ENCODE results near the gene ITPK1.

ITPK1 gene

GRCh38 chr14:92988786-92989755, 126.7 kb downstream of the ITPK1 start:
- DNase-seq (ENCODE audit: low read depth, low spot score) = peak; percentile 18
- Histone ChIP-seq H3K27ac (no peak overlapping the region), H3K9me3 (ENCODE audit: low read depth, low read length) (no peaks in the 10 kb centered on the region), H3K4me3 (no peak overlapping the region), H3K36me3 (ENCODE audit: insufficient read depth, low read length) (no peaks in the 10 kb centered on the region), H3K9ac (ENCODE audit: insufficient read length) (no peak overlapping the region)
- no peak for TF ChIP-seq EZH2 (IDR thresholded peaks at IDR 0.05)

- Histone ChIP-seq H3K27ac (no peak overlapping the region), H3K9me3 (ENCODE audit: low read depth, low read length) (no peaks in the 10 kb centered on the region), H3K36me3 (ENCODE audit: insufficient read depth, low read length) (no peaks in the 10 kb centered on the region), H3K9ac (ENCODE audit: insufficient read length) (no peak overlapping the region), H3K4me3 (no peak overlapping the region)
- TF ChIP-seq POLR2AphosphoS5 (IDR thresholded peaks at IDR 0.05; ENCODE audit: borderline replicate concordance, low read depth, low read length) (no peak), EZH2 (IDR thresholded peaks at IDR 0.05) (no peak), FOXP2 (optimal IDR thresholded peaks at IDR 0.05; ENCODE audit: control extremely low read depth, extremely low read length, insufficient read depth) (no peak)
- DNase-seq (ENCODE audit: low read depth, low spot score) = no peak
These were observed 127.8 kb downstream of the ITPK1 start for GRCh38 chr14:92987713-92988510.

- TF ChIP-seq FOXP2 (optimal IDR thresholded peaks at IDR 0.05; ENCODE audit: control extremely low read depth, extremely low read length, insufficient read depth) (no peak), POLR2AphosphoS5 (IDR thresholded peaks at IDR 0.05; ENCODE audit: borderline replicate concordance, low read depth, low read length) (no peak), EZH2 (IDR thresholded peaks at IDR 0.05) (no peak)
- no peaks in the 10 kb centered on the region; the same call in 1 of the 2 replicates for H3K36me3 ChIP-seq (ENCODE audit: insufficient read depth, low read length)
- no peak for DNase-seq (ENCODE audit: low read depth, low spot score)
- no peak overlapping the region for H3K4me3 ChIP-seq
- no peak overlapping the region for H3K27ac ChIP-seq
- no peaks in the 10 kb centered on the region for H3K9me3 ChIP-seq (ENCODE audit: low read depth, low read length)
- H3K9ac ChIP-seq (ENCODE audit: insufficient read length) = no peak overlapping the region
These were observed 128.6 kb downstream of the ITPK1 start for GRCh38 chr14:92987148-92987570.

- Histone ChIP-seq H3K9ac (ENCODE audit: insufficient read length) (no peak overlapping the region), H3K4me3 (no peak overlapping the region), H3K36me3 (ENCODE audit: insufficient read depth, low read length) (peaks cover 6% of the 10 kb centered on the region; the same call in 1 of the 2 replicates), H3K9me3 (ENCODE audit: low read depth, low read length) (no peaks in the 10 kb centered on the region), H3K27ac (no peak overlapping the region)
- no peak for TF ChIP-seq POLR2AphosphoS5 (IDR thresholded peaks at IDR 0.05; ENCODE audit: borderline replicate concordance, low read depth, low read length)
- TF ChIP-seq EZH2 (IDR thresholded peaks at IDR 0.05) = no peak
- TF ChIP-seq FOXP2 (optimal IDR thresholded peaks at IDR 0.05; ENCODE audit: control extremely low read depth, extremely low read length, insufficient read depth) = no peak
- DNase-seq (ENCODE audit: low read depth, low spot score) = no peak
These were observed 129.2 kb downstream of the ITPK1 start for GRCh38 chr14:92986254-92987147.

- no peak overlapping the region for H3K27ac ChIP-seq
- peaks cover 7% of the 10 kb centered on the region; the same call in 1 of the 2 replicates for H3K36me3 ChIP-seq (ENCODE audit: insufficient read depth, low read length)
- TF ChIP-seq FOXP2 (optimal IDR thresholded peaks at IDR 0.05; ENCODE audit: control extremely low read depth, extremely low read length, insufficient read depth) (no peak), EZH2 (IDR thresholded peaks at IDR 0.05) (no peak), POLR2AphosphoS5 (IDR thresholded peaks at IDR 0.05; ENCODE audit: borderline replicate concordance, low read depth, low read length) (no peak)
- H3K9me3 ChIP-seq (ENCODE audit: low read depth, low read length) = no peaks in the 10 kb centered on the region
- DNase-seq (ENCODE audit: low read depth, low spot score) = no peak
- no peak overlapping the region for H3K4me3 ChIP-seq
- H3K9ac ChIP-seq (ENCODE audit: insufficient read length) = no peak overlapping the region
These were observed 130.2 kb downstream of the ITPK1 start for GRCh38 chr14:92985521-92985920.

- no peak for DNase-seq (ENCODE audit: low read depth, low spot score)
- no peak overlapping the region for H3K9ac ChIP-seq (ENCODE audit: insufficient read length)
- no peak overlapping the region for H3K27ac ChIP-seq
- H3K36me3 ChIP-seq (ENCODE audit: insufficient read depth, low read length) = peaks cover 7% of the 10 kb centered on the region; the same call in 1 of the 2 replicates
- H3K9me3 ChIP-seq (ENCODE audit: low read depth, low read length) = no peaks in the 10 kb centered on the region
- TF ChIP-seq POLR2AphosphoS5 (IDR thresholded peaks at IDR 0.05; ENCODE audit: borderline replicate concordance, low read depth, low read length) = no peak
- no peak for TF ChIP-seq EZH2 (IDR thresholded peaks at IDR 0.05)
- TF ChIP-seq FOXP2 (optimal IDR thresholded peaks at IDR 0.05; ENCODE audit: control extremely low read depth, extremely low read length, insufficient read depth) = no peak
- no peak overlapping the region for H3K4me3 ChIP-seq
These were observed 130.8 kb downstream of the ITPK1 start for GRCh38 chr14:92984896-92985295.

GRCh38 chr14:92984082-92984788, 131.5 kb downstream of the ITPK1 start:
- Histone ChIP-seq H3K36me3 (ENCODE audit: insufficient read depth, low read length) (peaks cover 7% of the 10 kb centered on the region; the same call in 1 of the 2 replicates), H3K4me3 (no peak overlapping the region), H3K27ac (no peak overlapping the region), H3K9ac (ENCODE audit: insufficient read length) (no peak overlapping the region), H3K9me3 (ENCODE audit: low read depth, low read length) (no peaks in the 10 kb centered on the region)
- DNase-seq (ENCODE audit: low read depth, low spot score) = no peak
- no peak for TF ChIP-seq POLR2AphosphoS5 (IDR thresholded peaks at IDR 0.05; ENCODE audit: borderline replicate concordance, low read depth, low read length)

Measured in SK-N-MC (cell line).